NCI-H1930 (cell line): ENCODE data around the gene PTTG1IP.
"Not testable (repeated sequence)": the region's sequence is repeated elsewhere in the genome, so short reads cannot be mapped to it uniquely, and the experiment has no call there.

Source experiments
- DNase-seq, 2 experiments: peaks; one replicate each; lab custom pipeline; 2025; lab: John Stamatoyannopoulos, UW

PTTG1IP gene

DNA sequence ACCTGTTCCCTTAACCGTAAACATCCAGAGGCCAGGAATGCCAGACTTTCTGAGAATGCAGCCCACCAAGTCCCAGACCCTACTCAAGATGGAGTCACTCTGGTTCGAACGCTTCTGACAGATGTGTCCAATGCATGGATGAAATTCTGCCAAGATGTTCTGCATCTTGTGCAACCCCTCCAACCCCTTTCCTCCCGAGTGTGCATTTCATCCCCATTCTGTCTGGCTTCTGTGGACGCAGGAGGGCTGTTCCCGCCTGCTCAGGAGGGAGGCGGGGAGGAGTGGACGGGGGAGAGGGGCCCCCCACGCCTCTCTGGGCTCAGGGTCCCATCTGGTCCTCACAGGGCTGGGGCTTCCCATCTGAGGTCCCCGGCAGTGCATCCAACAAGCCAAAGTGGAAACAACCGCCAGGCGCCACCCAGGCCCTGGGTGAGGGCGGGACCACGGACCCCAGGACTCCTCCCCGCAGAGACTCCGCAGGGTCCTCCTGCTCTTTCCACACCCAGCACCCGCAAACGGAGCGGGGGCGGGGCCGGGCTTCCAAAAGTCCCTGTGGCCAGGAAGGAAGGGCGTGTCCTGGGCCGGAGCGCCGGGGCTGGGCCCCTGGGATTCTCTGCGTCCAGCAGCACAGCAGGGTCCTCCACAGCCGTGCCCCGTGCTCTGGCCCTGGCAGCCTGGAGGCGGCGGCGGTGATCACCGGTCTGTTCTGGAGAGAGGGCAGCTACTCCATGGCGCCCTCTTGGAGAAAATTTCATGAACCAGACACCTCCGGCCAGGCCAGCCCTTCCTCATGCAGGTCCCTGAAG lies 27.9 kb downstream of the PTTG1IP start:
- DNase-seq, result no peak

DNA sequence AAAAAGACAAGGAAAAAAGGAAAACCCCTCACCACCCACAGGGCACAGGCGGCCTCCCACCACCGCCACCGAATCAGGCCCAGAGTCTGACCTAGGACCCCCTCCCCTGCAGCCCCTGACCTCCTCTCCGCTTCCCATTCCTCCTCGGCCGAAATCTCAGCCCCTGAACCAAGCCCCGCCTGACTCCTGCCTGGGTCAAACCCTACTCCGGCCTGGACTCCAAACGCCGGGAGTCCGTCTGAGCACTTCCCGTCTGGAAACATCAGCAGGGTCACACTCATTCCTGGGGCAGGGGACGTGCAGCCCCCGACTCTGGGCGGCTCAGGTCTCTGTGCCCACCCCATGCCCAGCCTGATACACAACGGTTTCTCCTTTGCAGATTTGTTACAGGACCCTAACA lies 29.2 kb downstream of the PTTG1IP start:
- DNase-seq, result no peak

GRCh38 chr21:44842721-44843445 lies 30.6 kb downstream of the PTTG1IP start:
- no peak for DNase-seq

DNA sequence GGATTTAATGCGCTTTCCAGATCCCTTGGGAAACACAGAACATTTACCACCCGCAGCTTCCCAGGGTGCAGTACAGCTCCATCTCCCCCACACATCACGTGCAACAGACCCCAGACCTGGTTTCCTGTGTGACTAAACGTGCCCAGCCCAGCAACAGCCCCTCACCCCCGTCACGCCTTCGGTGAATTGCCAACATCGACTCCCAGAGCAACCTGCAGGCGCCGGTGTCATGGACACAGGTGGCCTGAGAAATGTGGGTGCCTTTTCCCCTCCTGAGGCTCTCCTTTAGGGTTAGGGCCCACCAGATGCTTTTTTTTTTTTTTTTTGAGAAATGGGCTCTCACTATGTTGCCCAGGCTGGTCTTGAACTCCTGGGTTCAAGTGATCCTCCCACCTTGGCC lies 31.4 kb downstream of the PTTG1IP start:
- no peak for DNase-seq

GRCh38 chr21:44840771-44841170 lies 32.7 kb downstream of the PTTG1IP start:
- DNase-seq, result no peak

GRCh38 chr21:44838951-44839350 lies 34.5 kb downstream of the PTTG1IP start:
- DNase-seq, result no peak

GRCh38 chr21:44838039-44838895 lies 35.2 kb downstream of the PTTG1IP start:
- DNase-seq, result no peak

DNA sequence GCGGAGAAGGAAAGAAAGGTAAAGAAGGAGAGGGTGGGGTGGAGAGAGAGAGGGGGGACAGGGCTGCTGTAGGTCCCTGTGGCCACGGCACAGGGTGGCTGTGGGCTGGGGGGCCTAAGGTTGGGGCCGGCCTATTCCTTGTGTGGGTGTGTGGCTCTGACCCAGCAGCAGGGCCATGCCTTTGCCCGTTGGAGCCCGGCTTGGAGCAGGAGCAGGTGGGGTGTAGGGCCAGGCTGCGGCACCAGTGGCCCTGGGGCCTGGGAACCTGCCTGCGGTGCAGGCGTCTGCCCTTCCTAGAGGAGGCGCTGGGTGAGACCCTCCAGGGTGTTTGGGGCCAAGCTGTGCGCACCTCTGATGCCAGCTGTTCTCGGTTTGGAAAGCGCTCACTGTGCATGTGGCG lies 36.0 kb downstream of the PTTG1IP start:
- no peak for DNase-seq

DNA sequence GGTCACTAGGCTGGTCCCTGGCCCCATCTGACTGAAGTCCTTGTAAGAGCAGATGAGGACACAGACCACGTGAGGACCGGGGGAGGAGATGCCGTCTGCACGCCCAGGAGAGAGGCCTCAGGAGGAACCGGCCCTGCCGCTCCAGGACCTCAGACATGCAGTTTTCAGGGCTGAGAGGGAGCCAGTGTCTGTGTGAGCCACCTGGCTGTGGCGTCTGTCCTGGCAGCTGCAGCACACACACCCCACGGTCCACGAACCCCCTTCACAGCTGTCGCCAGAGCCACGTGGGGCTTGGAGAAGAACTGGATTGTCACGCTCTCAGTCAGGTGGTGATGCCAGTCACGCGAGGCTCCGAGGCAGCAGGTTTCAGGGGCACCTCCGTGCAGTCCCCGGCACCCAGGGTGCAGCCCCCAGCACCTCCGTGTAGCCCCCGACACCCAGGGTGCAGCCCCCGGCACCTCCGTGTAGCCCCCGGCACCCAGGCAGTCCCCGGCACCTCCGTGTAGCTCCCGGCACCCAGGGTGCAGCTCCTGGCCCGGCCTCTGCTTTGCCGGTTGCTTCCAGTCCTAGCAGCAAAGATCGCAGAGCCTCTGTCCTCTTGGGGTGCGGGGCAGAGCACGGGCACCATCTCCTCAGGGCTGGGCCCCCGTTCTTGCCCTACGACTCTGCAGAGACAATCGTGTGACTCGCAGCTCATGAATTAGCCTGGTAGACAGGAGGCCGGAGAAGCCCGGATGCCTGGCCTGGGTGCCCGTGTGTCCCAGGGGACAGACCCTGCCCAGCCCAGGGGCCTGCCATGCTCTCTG lies 36.6 kb downstream of the PTTG1IP start:
- DNase-seq, result no peak

DNA sequence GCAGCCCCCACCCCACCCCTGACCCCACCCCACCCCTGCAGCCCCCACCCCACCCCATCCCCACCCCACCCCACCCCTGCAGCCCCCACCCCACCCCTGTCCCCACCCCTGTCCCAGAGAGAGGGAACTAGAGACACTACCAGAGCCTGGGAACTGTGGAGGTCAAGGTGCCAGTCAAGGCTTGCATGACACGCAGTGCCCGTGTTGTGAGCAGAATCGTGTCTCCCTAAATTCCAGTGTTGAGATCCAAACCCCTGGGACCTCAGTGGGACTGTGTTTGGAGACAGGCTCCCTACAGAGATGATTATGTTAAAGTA lies 37.2 kb downstream of the PTTG1IP start:
- DNase-seq, result no peak

DNA sequence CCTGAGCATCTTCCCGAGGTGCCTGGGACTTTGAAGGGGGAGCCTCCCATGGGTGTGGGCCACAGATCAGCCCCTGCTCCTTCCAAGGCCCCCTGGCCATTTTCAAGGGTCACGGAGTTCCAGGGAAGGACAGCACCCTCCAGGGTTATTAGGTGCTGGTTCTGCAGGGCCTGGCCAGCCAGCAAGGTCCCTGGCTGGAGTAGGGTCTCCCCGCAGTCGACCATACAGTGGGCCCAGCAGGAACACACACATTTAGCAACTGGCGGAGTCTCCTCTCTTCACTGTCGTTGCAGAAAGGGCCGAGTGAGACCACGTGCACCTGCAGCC lies 37.9 kb downstream of the PTTG1IP start:
- no peak for DNase-seq

GRCh38 chr21:44834951-44835646 lies 38.4 kb downstream of the PTTG1IP start:
- no peak for DNase-seq

DNA sequence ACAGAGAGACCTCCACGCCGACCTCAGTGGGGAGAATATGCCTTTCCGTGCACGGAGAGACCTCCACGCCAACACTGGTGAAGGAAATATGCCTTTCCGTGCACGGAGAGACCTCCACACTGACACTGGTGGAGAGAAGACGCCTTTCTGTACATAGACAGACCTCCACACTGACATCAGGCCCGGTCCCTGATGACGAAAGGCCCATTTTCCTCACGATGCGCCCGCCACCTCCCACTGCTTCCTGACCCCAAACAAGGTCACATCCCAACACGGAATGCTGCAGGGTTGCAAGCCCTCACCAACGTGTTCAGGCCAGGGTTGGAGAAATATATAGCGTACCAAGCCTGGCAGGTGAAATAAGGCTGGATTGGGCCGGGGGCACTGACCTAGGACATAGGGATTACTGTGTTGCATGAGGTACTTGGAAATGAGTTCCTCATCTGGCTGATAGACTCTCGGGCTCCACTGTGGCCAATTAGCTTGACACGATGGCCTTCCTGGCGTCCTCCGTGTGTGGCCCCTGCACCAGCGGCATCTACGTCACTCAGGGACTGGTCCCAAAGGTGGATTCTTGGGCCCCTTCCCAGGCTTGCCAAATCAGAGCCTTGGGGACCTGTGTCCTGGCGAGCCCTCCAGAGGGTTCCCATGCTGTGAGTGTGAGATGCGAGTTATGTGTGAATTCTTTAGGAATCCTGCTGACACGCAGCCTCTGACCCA lies 39.1 kb downstream of the PTTG1IP start:
- DNase-seq, result no peak

DNA sequence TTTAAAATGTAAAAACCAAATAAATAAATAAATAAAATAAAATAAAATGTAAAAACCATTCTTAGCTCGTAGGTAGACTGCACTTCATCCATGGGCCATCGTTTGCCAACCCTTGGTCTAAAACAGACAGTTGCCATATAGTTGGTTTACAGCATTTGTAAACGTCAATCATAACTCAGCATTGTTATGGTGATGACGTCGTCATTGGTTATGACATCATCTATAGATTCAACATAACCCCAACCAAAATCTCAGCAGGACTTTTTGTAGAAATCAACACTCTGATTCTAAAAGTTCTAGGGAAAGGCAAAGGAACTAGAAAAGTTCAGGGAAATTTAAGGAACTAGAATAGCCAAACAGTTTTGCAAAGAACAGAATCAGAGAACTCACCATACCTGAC lies 39.8 kb downstream of the PTTG1IP start:
- no peak for DNase-seq

GRCh38 chr21:44832516-44833255 lies 40.8 kb downstream of the PTTG1IP start:
- not testable (repeated sequence) for DNase-seq

DNA sequence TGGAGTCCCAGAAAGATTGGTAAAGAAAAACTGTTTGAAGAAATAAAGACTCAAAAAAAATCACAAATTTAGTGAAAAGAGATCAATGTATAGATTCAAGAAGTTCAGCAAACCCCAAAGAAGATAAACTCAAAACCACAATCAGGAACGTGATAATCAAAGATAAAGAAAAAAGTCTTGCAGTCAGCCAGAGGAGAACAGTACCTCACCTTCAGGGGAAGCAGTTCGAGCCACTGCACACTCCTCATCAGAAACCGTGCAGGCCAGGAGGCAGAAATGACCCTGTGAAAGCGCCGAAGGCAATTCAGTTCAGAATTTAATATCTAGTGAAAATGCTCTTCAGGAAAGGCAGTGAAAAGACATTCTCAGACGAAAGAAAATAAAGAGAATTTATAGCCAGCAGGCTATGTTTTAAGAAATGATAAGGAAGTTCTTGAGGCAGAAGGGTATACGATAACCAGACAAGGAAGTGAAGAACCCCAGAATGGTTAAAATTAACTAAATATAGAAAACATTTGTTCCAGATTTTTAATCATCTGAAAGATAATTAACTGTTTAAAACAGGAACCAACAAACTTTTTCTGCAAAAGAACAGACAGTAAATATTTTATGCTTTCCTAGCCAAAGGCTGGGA lies 42.1 kb downstream of the PTTG1IP start:
- no peak for DNase-seq

DNA sequence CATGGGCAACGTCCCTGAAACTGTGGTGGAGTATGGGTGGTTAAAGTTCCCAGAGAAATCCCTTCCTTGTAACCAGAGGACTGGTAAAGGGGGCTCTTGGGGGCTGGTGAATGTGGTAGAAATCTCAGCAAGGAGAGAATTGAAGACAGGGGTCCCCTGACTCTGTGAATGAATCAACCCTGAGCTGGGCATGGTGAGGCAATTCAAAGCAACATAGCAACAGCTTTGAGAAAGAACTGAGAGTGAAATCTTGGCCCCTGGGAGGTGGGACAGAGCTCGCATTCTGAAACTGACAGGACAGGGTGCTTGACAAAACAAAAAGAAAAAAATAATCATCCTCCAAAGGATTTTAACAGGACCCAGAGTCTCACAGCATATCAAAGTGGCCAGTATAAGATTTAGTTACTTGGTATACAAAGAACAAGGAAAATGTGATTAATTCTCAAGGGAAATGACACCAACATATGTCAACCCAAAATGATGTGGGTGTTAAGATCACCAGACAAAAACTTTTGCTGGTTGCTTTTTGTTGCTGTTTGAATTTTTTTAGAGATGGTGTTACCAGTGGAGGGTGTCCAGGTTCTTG lies 43.9 kb downstream of the PTTG1IP start:
- DNase-seq, result no peak

DNA sequence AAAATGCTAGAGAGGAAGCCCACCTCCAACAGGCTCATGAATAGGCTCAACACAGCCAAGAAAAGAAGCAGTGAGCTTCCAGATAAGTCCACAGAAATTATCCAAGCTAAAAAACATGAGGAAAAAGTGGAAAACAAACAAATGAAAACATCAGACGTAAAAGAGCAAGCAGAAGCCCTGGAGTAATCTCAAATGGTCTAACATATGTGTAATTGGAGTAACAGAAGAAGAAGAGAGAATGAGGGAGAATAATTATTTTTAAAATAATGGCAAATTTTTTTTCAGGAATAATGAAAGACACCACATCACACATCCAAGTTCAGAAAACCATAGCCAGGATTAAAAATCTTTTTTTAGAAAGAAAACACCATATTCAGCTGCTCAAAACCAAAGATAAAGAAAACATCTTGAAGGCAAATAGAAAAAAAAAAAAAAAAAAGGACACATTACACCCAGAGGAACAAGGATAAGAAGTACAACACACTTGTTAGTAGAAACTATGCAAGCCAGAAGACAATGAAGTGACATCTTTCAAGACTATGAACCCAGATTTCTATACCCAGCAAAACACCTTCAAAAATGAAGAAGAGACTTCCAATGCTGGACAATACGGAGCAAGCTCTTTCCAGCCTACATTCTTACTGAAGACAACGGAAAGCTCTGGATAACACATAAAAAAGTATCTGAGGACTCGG lies 45.0 kb downstream of the PTTG1IP start:
- DNase-seq, result no peak
